Fibroblast of lung (primary cell): ENCODE results near the gene KHDRBS1.

Experiments used
- CTCF ChIP-seq, 2 donors: IDR thresholded peaks in 1 of 2; conservative IDR thresholded peaks in 1 of 2; 1 replicate in 1 of 2; 2 replicates in 1 of 2; pipeline ENCODE4 v1.5.1; 2011 to 2012; ENCODE audit warnings: low read length in 2 of 2, control low read depth in 1 of 2, inconsistent platforms in 1 of 2, low read depth in 1 of 2, mild to moderate bottlenecking in 1 of 2
- EZH2 ChIP-seq: IDR thresholded peaks from 2 replicates; pipeline ENCODE4 v1.5.1; 2012; ENCODE audit warnings: low read length, control low read depth, mild to moderate bottlenecking; ENCODE audit errors: missing control alignments

GRCh38 chr1:31977385-31978131 lies 36.1 kb upstream of the KHDRBS1 start:
- peak; percentile 38 to 58 for TF ChIP-seq CTCF (conservative IDR thresholded peaks at IDR 0.05 in 1 of 2, IDR thresholded peaks at IDR 0.05 in 1 of 2; ENCODE audit: low read depth in 1 of 2, low read length in 2 of 2)
- TF ChIP-seq EZH2, result no peak
